ENCODE data around the gene FRMD4B.

GRCh38 chr3:69376731-69377130 is 9.2 kb downstream of the FRMD4B start:
- TF ChIP-seq, protein P1, sequence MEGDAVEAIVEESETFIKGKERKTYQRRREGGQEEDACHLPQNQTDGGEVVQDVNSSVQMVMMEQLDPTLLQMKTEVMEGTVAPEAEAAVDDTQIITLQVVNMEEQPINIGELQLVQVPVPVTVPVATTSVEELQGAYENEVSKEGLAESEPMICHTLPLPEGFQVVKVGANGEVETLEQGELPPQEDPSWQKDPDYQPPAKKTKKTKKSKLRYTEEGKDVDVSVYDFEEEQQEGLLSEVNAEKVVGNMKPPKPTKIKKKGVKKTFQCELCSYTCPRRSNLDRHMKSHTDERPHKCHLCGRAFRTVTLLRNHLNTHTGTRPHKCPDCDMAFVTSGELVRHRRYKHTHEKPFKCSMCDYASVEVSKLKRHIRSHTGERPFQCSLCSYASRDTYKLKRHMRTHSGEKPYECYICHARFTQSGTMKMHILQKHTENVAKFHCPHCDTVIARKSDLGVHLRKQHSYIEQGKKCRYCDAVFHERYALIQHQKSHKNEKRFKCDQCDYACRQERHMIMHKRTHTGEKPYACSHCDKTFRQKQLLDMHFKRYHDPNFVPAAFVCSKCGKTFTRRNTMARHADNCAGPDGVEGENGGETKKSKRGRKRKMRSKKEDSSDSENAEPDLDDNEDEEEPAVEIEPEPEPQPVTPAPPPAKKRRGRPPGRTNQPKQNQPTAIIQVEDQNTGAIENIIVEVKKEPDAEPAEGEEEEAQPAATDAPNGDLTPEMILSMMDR (IDR thresholded peaks at IDR 0.05) = no peak
- TF ChIP-seq POLR2AphosphoS5 (IDR thresholded peaks at IDR 0.05) = no peak
- TF ChIP-seq EP300 (IDR thresholded peaks at IDR 0.05) = no peak
- TF ChIP-seq POLR2A (IDR thresholded peaks at IDR 0.05; ENCODE audit: low read depth) = no peak

All from esophagus muscularis mucosa (tissue), 4 donors.